Ascending aorta (tissue), 2 donors: ENCODE measurements around the gene TXNL4A. TPM values are rescaled to one million over a fixed set of nuclear protein-coding genes. Genes with fewer than 3 reads are reported as not detected.

Source experiments
- DNase-seq, 2 donors: peaks; one replicate each; pipeline ENCODE4 v3.0.0-alpha.2; 2019; ENCODE audit warnings: low spot score in 2 of 2
- H3K27ac ChIP-seq, 2 donors: fragments of 200-600 bp; sonication (generic); one replicate each; pipeline ENCODE4 v1.5.1; 2016 to 2017; ENCODE audit warnings: mild to moderate bottlenecking in 1 of 2
- H3K27me3 ChIP-seq: fragments of 200-600 bp; sonication (generic); one replicate; pipeline ENCODE4 v1.5.1; 2017
- H3K36me3 ChIP-seq, 2 donors: fragments of 200-600 bp; sonication (generic); one replicate each; pipeline ENCODE4 v1.5.1; 2016
- H3K4me1 ChIP-seq, 2 donors: fragments of 200-600 bp; sonication (generic); one replicate each; pipeline ENCODE4 v1.5.1; 2016 to 2017; ENCODE audit warnings: mild to moderate bottlenecking in 1 of 2
- H3K4me3 ChIP-seq, 2 donors: fragments of 200-600 bp; sonication (generic); one replicate each; pipeline ENCODE4 v1.5.1; 2016 to 2017; ENCODE audit warnings: mild to moderate bottlenecking in 1 of 2
- H3K9me3 ChIP-seq, 2 donors: fragments of 200-600 bp; sonication (generic); one replicate each; pipeline ENCODE4 v1.5.1; 2016
- intact Hi-C: fragments of 100-400 bp; cut with DNase I; formaldehyde crosslinking; loops from one replicate; pipeline ENCODE4 v1.15.1; 2023
- total RNA-seq: library from RNA; depleted of rRNA; stranded (reverse); fragments of >200 nt; gene quantifications from one replicate; pipeline ENCODE4 v1.1.0, GENCODE V29; 2016
- TF ChIP-seq, protein P1 (sequence below), 3 experiments: fragments of 200-600 bp in 2 of 3; fragments of 450-650 bp in 1 of 3; sonication (generic) in 2 of 3; IDR thresholded peaks; one replicate each; pipeline ENCODE4 v1.5.1; 2016 to 2019; ENCODE audit warnings: antibody characterized with exemption in 3 of 3, mild to moderate bottlenecking in 1 of 3, moderate library complexity in 1 of 3

TXNL4A gene
- total RNA-seq, 1 donor from 2014 or later, result 16.5 TPM

- Histone ChIP-seq H3K36me3 (peaks cover 24 to 31% of the 10 kb centered on the region in 2 donors), H3K27me3 (no peaks in the 10 kb centered on the region), H3K27ac (no peak overlapping the region), H3K4me1 (peaks cover 10 to 18% of the 10 kb centered on the region in 2 donors), H3K9me3 (no peaks in the 10 kb centered on the region), H3K4me3 (no peak overlapping the region)
- DNase-seq, result peak in 1 of 2 donors; percentile 58
- intact Hi-C loops, result no loop called here
- TF ChIP-seq, protein P1, sequence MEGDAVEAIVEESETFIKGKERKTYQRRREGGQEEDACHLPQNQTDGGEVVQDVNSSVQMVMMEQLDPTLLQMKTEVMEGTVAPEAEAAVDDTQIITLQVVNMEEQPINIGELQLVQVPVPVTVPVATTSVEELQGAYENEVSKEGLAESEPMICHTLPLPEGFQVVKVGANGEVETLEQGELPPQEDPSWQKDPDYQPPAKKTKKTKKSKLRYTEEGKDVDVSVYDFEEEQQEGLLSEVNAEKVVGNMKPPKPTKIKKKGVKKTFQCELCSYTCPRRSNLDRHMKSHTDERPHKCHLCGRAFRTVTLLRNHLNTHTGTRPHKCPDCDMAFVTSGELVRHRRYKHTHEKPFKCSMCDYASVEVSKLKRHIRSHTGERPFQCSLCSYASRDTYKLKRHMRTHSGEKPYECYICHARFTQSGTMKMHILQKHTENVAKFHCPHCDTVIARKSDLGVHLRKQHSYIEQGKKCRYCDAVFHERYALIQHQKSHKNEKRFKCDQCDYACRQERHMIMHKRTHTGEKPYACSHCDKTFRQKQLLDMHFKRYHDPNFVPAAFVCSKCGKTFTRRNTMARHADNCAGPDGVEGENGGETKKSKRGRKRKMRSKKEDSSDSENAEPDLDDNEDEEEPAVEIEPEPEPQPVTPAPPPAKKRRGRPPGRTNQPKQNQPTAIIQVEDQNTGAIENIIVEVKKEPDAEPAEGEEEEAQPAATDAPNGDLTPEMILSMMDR (IDR thresholded peaks at IDR 0.05), result no peak
Observed at GRCh38 chr18:79945118-79946042, 43.0 kb downstream of the TXNL4A start.

- Histone ChIP-seq H3K9me3 (no peaks in the 10 kb centered on the region), H3K27ac (no peak overlapping the region), H3K36me3 (peaks cover 28 to 38% of the 10 kb centered on the region in 2 donors), H3K4me1 (peaks cover 4 to 12% of the 10 kb centered on the region in 2 donors), H3K4me3 (no peak overlapping the region), H3K27me3 (no peaks in the 10 kb centered on the region)
- DNase-seq, result peak in 1 of 2 donors; percentile 55
- intact Hi-C loops, result no loop called here
- TF ChIP-seq, protein P1 (IDR thresholded peaks at IDR 0.05), result no peak
Observed at GRCh38 chr18:79944746-79945117, 43.6 kb downstream of the TXNL4A start.

DNA sequence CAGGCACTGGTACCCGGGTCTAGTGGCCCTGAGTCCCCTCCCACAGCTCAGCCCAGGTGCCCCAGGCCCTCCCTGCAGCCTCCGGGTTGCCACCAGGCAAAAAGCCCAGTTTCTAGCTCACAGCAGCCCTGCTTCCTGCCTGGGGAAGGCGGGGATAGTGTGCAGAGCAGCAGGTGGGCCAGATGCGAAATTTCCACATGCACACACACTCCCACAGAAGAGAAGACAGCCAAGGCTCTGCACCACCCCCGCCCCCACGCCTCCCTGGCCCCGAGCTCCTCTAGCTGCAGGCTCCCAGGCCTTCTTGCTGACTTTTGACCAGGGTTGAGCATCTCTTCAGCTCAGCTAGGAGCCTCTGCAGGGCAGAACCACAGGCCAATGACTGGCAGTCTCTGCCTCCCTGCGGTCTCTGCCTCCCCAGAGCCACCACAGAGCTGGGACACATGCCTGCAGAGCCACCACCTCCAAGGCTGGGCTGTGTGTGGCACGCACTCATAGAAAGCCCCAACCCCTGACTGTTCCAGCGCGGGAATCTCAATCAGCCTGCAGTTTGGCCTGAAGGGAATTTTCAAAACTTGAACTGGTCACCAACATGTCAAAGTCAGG is 44.1 kb downstream of the TXNL4A start:
- intact Hi-C loops, result no loop called here
- no peaks in the 10 kb centered on the region for H3K27me3 ChIP-seq
- peaks cover 28 to 40% of the 10 kb centered on the region in 2 donors for H3K36me3 ChIP-seq
- TF ChIP-seq, protein P1 (IDR thresholded peaks at IDR 0.05), result no peak
- peak in 1 of 2 donors; percentile 59 for DNase-seq
- no peak overlapping the region for H3K27ac ChIP-seq
- H3K4me1 ChIP-seq, result peaks cover 0 to 7% of the 10 kb centered on the region in 2 donors
- no peak overlapping the region for H3K4me3 ChIP-seq
- H3K9me3 ChIP-seq, result no peaks in the 10 kb centered on the region

- Histone ChIP-seq H3K9me3 (no peaks in the 10 kb centered on the region), H3K4me1 (peaks cover 0 to 3% of the 10 kb centered on the region in 2 donors), H3K4me3 (no peak overlapping the region), H3K27ac (no peak overlapping the region), H3K36me3 (peaks cover 28 to 41% of the 10 kb centered on the region in 2 donors), H3K27me3 (no peaks in the 10 kb centered on the region)
- intact Hi-C loops, result no loop called here
- TF ChIP-seq, protein P1 (IDR thresholded peaks at IDR 0.05), result no peak
- peak in 1 of 2 donors; percentile 65 for DNase-seq
Observed at GRCh38 chr18:79943608-79944125, 44.7 kb downstream of the TXNL4A start.

GRCh38 chr18:79942786-79943607 is 45.4 kb downstream of the TXNL4A start:
- H3K36me3 ChIP-seq, result peaks cover 28 to 47% of the 10 kb centered on the region in 2 donors
- no peaks in the 10 kb centered on the region for H3K9me3 ChIP-seq
- intact Hi-C loops, result no loop called here
- H3K27ac ChIP-seq, result no peak overlapping the region
- no peaks in the 10 kb centered on the region for H3K27me3 ChIP-seq
- peaks cover 0 to 3% of the 10 kb centered on the region in 2 donors for H3K4me1 ChIP-seq
- TF ChIP-seq, protein P1 (IDR thresholded peaks at IDR 0.05), result no peak
- no peak overlapping the region for H3K4me3 ChIP-seq
- peak in 1 of 2 donors; percentile 58 for DNase-seq
